Lower lobe of right lung (tissue), 2 donors: ENCODE results near the gene FBN3. TPM values are rescaled to one million over a fixed set of nuclear protein-coding genes. Genes with fewer than 3 reads are reported as not detected.

Source experiments
- ATAC-seq, 2 donors: fragments of 200-7000 bp; cut with Tn5 transposase; one replicate each; pipeline ENCODE4 v1.9.1; 2020 to 2022; ENCODE audit warnings: mild to moderate bottlenecking in 2 of 2, moderate library complexity in 2 of 2
- DNase-seq: peaks from one replicate; pipeline ENCODE4 v3.0.0-alpha.2; 2020
- H3K27ac ChIP-seq: fragments of 200-600 bp; one replicate; pipeline ENCODE4 v1.8.0; 2022
- H3K27me3 ChIP-seq: fragments of 200-600 bp; one replicate; pipeline ENCODE4 v1.8.0; 2022; ENCODE audit warnings: low read depth
- H3K36me3 ChIP-seq: fragments of 200-600 bp; one replicate; pipeline ENCODE4 v1.8.0; 2022; ENCODE audit warnings: mild to moderate bottlenecking
- H3K4me1 ChIP-seq: fragments of 200-600 bp; one replicate; pipeline ENCODE4 v1.8.0; 2022
- H3K4me3 ChIP-seq: fragments of 200-600 bp; one replicate; pipeline ENCODE4 v1.8.0; 2022; ENCODE audit warnings: mild to moderate bottlenecking
- H3K9me3 ChIP-seq: fragments of 200-600 bp; one replicate; pipeline ENCODE4 v1.8.0; 2022
- intact Hi-C: fragments of 100-400 bp; cut with DNase I; formaldehyde crosslinking; loops from one replicate; pipeline ENCODE4 v1.11.0; 2022
- total RNA-seq: library from RNA; stranded (reverse); fragmentation: NEBNext Ultra II Directional; extraction: Animal tissue kit (Norgen Biotek cat#: 25700); gene quantifications from one replicate; pipeline ENCODE4 v1.2.1, GENCODE V29; 2021
- TF ChIP-seq, protein P1 (sequence below): fragments of 200-600 bp; IDR thresholded peaks from one replicate; pipeline ENCODE4 v1.8.0; 2022; ENCODE audit warnings: antibody characterized with exemption, mild to moderate bottlenecking
- donor health status: DM: no; HTN: yes; CAD: no; lungs with severe emphysema.

Gene FBN3
- total RNA-seq, 1 donor from 2014 or later = 7.0 TPM

GRCh38 chr19:8069096-8069973, 80.1 kb downstream of the FBN3 start:
- H3K27ac ChIP-seq = no peak overlapping the region
- H3K4me1 ChIP-seq = no peaks in the 10 kb centered on the region
- H3K4me3 ChIP-seq = no peak overlapping the region
- ATAC-seq (no peak), DNase-seq (no peak)
- H3K36me3 ChIP-seq = no peaks in the 10 kb centered on the region
- peaks cover 13% of the 10 kb centered on the region for H3K9me3 ChIP-seq
- intact Hi-C loops = no loop called here
- TF ChIP-seq, protein P1, sequence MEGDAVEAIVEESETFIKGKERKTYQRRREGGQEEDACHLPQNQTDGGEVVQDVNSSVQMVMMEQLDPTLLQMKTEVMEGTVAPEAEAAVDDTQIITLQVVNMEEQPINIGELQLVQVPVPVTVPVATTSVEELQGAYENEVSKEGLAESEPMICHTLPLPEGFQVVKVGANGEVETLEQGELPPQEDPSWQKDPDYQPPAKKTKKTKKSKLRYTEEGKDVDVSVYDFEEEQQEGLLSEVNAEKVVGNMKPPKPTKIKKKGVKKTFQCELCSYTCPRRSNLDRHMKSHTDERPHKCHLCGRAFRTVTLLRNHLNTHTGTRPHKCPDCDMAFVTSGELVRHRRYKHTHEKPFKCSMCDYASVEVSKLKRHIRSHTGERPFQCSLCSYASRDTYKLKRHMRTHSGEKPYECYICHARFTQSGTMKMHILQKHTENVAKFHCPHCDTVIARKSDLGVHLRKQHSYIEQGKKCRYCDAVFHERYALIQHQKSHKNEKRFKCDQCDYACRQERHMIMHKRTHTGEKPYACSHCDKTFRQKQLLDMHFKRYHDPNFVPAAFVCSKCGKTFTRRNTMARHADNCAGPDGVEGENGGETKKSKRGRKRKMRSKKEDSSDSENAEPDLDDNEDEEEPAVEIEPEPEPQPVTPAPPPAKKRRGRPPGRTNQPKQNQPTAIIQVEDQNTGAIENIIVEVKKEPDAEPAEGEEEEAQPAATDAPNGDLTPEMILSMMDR = peak; percentile 40
- no peaks in the 10 kb centered on the region for H3K27me3 ChIP-seq

DNA sequence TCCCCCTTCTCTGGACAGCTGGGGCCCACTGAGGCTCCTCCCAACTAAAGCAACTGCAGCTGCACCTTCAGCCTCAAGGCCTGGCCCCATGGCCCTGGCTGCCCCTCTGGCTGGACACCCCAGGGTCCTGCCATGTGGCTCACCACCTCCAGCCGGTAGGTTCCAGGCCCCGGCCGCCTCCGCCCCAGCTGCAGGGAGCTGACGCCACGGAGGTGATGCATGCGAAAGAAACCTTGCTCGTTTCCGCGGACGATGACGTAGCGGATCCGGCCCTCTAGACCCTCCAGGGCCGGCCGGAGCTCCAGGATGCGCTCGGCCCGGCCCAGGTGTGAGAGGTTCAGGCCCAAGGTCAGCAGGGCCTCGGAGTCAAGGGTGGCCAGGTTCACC, 83.5 kb downstream of the FBN3 start:
- Histone ChIP-seq H3K4me3 (no peak overlapping the region), H3K4me1 (no peaks in the 10 kb centered on the region), H3K36me3 (no peaks in the 10 kb centered on the region), H3K27ac (no peak overlapping the region), H3K9me3 (peaks cover 13% of the 10 kb centered on the region), H3K27me3 (no peaks in the 10 kb centered on the region)
- intact Hi-C loops = no loop called here
- TF ChIP-seq, protein P1 = no peak
- no peak for ATAC-seq
- no peak for DNase-seq

- no peak for ATAC-seq
- intact Hi-C loops = no loop called here
Observed at GRCh38 chr19:8064911-8065874, 84.2 kb downstream of the FBN3 start.

GRCh38 chr19:8057545-8058270, 91.7 kb downstream of the FBN3 start:
- ATAC-seq (no peak), DNase-seq (no peak)
- intact Hi-C loops = no loop called here
- Histone ChIP-seq H3K9me3 (no peaks in the 10 kb centered on the region), H3K4me3 (no peak overlapping the region), H3K36me3 (no peaks in the 10 kb centered on the region), H3K4me1 (no peaks in the 10 kb centered on the region), H3K27me3 (no peaks in the 10 kb centered on the region), H3K27ac (no peak overlapping the region)
- TF ChIP-seq, protein P1 = no peak

More at GRCh38 chr19:8064911-8065874, 84.2 kb downstream of the FBN3 start:
- H3K36me3 ChIP-seq = no peaks in the 10 kb centered on the region
- no peaks in the 10 kb centered on the region for H3K4me1 ChIP-seq
- H3K27me3 ChIP-seq = no peaks in the 10 kb centered on the region
- DNase-seq = no peak
- TF ChIP-seq, protein P1 = no peak
- H3K9me3 ChIP-seq = peaks cover 13% of the 10 kb centered on the region
- no peak overlapping the region for H3K4me3 ChIP-seq
- H3K27ac ChIP-seq = no peak overlapping the region

- no peak for ATAC-seq
- Histone ChIP-seq H3K27ac (no peak overlapping the region), H3K36me3 (no peaks in the 10 kb centered on the region), H3K4me1 (no peaks in the 10 kb centered on the region), H3K9me3 (no peaks in the 10 kb centered on the region), H3K27me3 (no peaks in the 10 kb centered on the region), H3K4me3 (no peak overlapping the region)
- intact Hi-C loops = no loop called here
- no peak for DNase-seq
- TF ChIP-seq, protein P1 = no peak
Observed at GRCh38 chr19:8056533-8056932, 92.9 kb downstream of the FBN3 start.
